CD14-positive monocyte (primary cell): ENCODE data around the gene CLEC18B. TPM values are rescaled to one million over a fixed set of nuclear protein-coding genes. Genes with fewer than 3 reads are reported as not detected.
"Not testable (repeated sequence)": the region's sequence is repeated elsewhere in the genome, so short reads cannot be mapped to it uniquely, and the experiment has no call there.

ENCODE experiments used
- DNase-seq, 3 donors: peaks; one replicate each; pipeline ENCODE4 v3.0.0-alpha.2; 2011 to 2022
- H2AFZ ChIP-seq: 2 replicates; pipeline ENCODE4 v1.6.0; 2012; ENCODE audit warnings: mild to moderate bottlenecking, low read depth, low read length, inconsistent platforms; ENCODE audit not compliant: insufficient read depth, poor library complexity, severe bottlenecking
- H3K27ac ChIP-seq, 2 donors: 1 replicate in 1 of 2; 2 replicates in 1 of 2; pipeline ENCODE4 v1.5.1; 2012 to 2013; ENCODE audit warnings: low read length in 2 of 2, control low read depth in 1 of 2, inconsistent platforms in 1 of 2, low read depth in 1 of 2, mild to moderate bottlenecking in 1 of 2
- H3K27me3 ChIP-seq, 2 donors: one replicate each; pipeline versions ENCODE4 v1.6.0 to v1.6.1; 2011 to 2013; ENCODE audit warnings: low read length in 2 of 2; ENCODE audit not compliant: control insufficient read depth in 2 of 2, insufficient read depth in 2 of 2
- H3K36me3 ChIP-seq, 2 donors: replicated peaks in 1 of 2; 1 replicate in 1 of 2; 2 replicates in 1 of 2; pipeline versions ENCODE4 v1.5.1 to v1.6.1; 2012 to 2013; ENCODE audit warnings: low read length in 2 of 2, control low read depth in 1 of 2, inconsistent platforms in 1 of 2, mild to moderate bottlenecking in 1 of 2; ENCODE audit not compliant: insufficient read depth in 2 of 2, control insufficient read depth in 1 of 2
- H3K4me1 ChIP-seq, 2 donors: 1 replicate in 1 of 2; 2 replicates in 1 of 2; pipeline versions ENCODE4 v1.5.1 to v1.6.1; 2012 to 2013; ENCODE audit warnings: low read length in 2 of 2, control low read depth in 1 of 2, inconsistent platforms in 1 of 2, mild to moderate bottlenecking in 1 of 2, moderate library complexity in 1 of 2; ENCODE audit not compliant: insufficient read depth in 2 of 2, control insufficient read depth in 1 of 2
- H3K4me2 ChIP-seq: replicated peaks from 2 replicates; pipeline ENCODE3; 2012; ENCODE audit warnings: low read length, moderate library complexity, mild to moderate bottlenecking; ENCODE audit not compliant: poor library complexity, severe bottlenecking; ENCODE audit errors: extremely low read depth
- H3K4me3 ChIP-seq, 3 experiments: fragments of 200-600 bp in 1 of 3; sonication (generic) in 1 of 3; replicated peaks in 1 of 3; 1 replicate in 2 of 3; 2 replicates in 1 of 3; pipeline ENCODE4 v1.5.1; 2011 to 2013; ENCODE audit warnings: low read length in 3 of 3, mild to moderate bottlenecking in 3 of 3, control low read depth in 2 of 3, low read depth in 2 of 3, inconsistent platforms in 1 of 3, moderate library complexity in 1 of 3
- H3K79me2 ChIP-seq: 2 replicates; pipeline ENCODE4 v1.6.0; 2012; ENCODE audit warnings: mild to moderate bottlenecking, control low read depth, inconsistent platforms, low read length, moderate library complexity; ENCODE audit not compliant: insufficient read depth
- H3K9ac ChIP-seq: 2 replicates; pipeline ENCODE4 v1.6.0; 2017; ENCODE audit warnings: low read length, mild to moderate bottlenecking; ENCODE audit not compliant: insufficient read depth, poor library complexity, severe bottlenecking
- H3K9me3 ChIP-seq, 2 donors: replicated peaks in 1 of 2; 1 replicate in 1 of 2; 2 replicates in 1 of 2; pipeline versions ENCODE4 v1.5.1 to v1.6.1; 2012 to 2013; ENCODE audit warnings: low read length in 2 of 2, control low read depth in 1 of 2; ENCODE audit not compliant: control insufficient read depth in 1 of 2, insufficient read depth in 1 of 2
- H4K20me1 ChIP-seq: 2 replicates; pipeline ENCODE4 v1.6.0; 2012; ENCODE audit warnings: mild to moderate bottlenecking, low read length, control low read depth, moderate library complexity; ENCODE audit not compliant: insufficient read depth
- H3K27ac Mint-ChIP-seq, 7 donors: one replicate each; pipeline ENCODE4 v1.8.0; 2020; ENCODE audit warnings: mild to moderate bottlenecking in 7 of 7, mixed read lengths in 7 of 7, moderate library complexity in 6 of 7, inconsistent platforms in 2 of 7
- H3K27me3 Mint-ChIP-seq, 3 donors: one replicate each; pipeline ENCODE4 v1.8.0; 2021 to 2022; ENCODE audit warnings: low read depth in 3 of 3, mild to moderate bottlenecking in 3 of 3, mixed read lengths in 3 of 3, moderate library complexity in 3 of 3, inconsistent platforms in 1 of 3
- H3K36me3 Mint-ChIP-seq, 2 donors: one replicate each; pipeline ENCODE4 v1.8.0; 2020; ENCODE audit warnings: mixed read lengths in 2 of 2, inconsistent platforms in 1 of 2, mild to moderate bottlenecking in 1 of 2
- H3K4me1 Mint-ChIP-seq: one replicate; pipeline ENCODE4 v1.8.0; 2020; ENCODE audit warnings: mild to moderate bottlenecking, mixed read lengths
- H3K4me3 Mint-ChIP-seq, 2 donors: one replicate each; pipeline ENCODE4 v1.8.0; 2020; ENCODE audit warnings: mild to moderate bottlenecking in 2 of 2, mixed read lengths in 2 of 2, moderate library complexity in 1 of 2
- H3K9me3 Mint-ChIP-seq, 7 donors: one replicate each; pipeline ENCODE4 v1.8.0; 2020 to 2022; ENCODE audit warnings: mixed read lengths in 7 of 7, mild to moderate bottlenecking in 6 of 7, moderate library complexity in 6 of 7, inconsistent platforms in 2 of 7
- CTCF ChIP-seq: fragments of 200-600 bp; IDR thresholded peaks from one replicate; pipeline ENCODE4 v1.8.0; 2022; ENCODE audit warnings: antibody characterized with exemption, mild to moderate bottlenecking
- WGBS: methylation state at CpG from one replicate; pipeline ENCODE4 v1.1.5; 2013; ENCODE audit warnings: missing lambda C conversion rate; ENCODE audit not compliant: insufficient coverage; 5-methylcytosine and 5-hydroxymethylcytosine counted together
- intact Hi-C, 2 donors: fragments of 100-400 bp; cut with micrococcal nuclease; formaldehyde crosslinking; loops; one replicate each; pipeline versions ENCODE4 v1.15.0 to v1.15.1; 2023
- polyA plus RNA-seq, 3 donors: library from polyadenylated mRNA; depleted of rRNA in 1 of 3; unstranded in 2 of 3; stranded (reverse) in 1 of 3; fragments of 300-500 nt in 2 of 3; fragments of >200 nt in 1 of 3; fragmentation: Illumina TruSeq in 2 of 3; gene quantifications; 1 replicate in 2 of 3; 2 replicates in 1 of 3; pipeline ENCODE4 v1.2.3, GENCODE V29; 2012 to 2021

The CLEC18B gene
- polyA plus RNA-seq, 3 donors = 1.5 TPM; not detected in 2

GRCh38 chr16:74372953-74373846 is 48.1 kb downstream of the CLEC18B start:
- Histone ChIP-seq H2AFZ (no peak overlapping the region), H4K20me1 (no peaks in the 10 kb centered on the region), H3K4me2 (no peak overlapping the region), H3K9ac (no peak overlapping the region), H3K79me2 (no peaks in the 10 kb centered on the region), H3K9me3 (no peaks in the 10 kb centered on the region), H3K27ac (no peak overlapping the region), H3K4me1 (no peaks in the 10 kb centered on the region), H3K27me3 (no peaks in the 10 kb centered on the region), H3K36me3 (no peaks in the 10 kb centered on the region), H3K4me3 (no peak overlapping the region)
- H3K27me3 Mint-ChIP-seq = peaks cover 0 to 1% (median 0%) of the 10 kb centered on the region in 3 donors
- 94% methylated on average over 7 of the region's 10 CpGs for WGBS
- H3K27ac Mint-ChIP-seq = peak overlapping the region in 2 of 7 donors; percentile 5 to 46
- DNase-seq = peak in 1 of 3 donors; percentile 4
- no peak overlapping the region for H3K4me3 Mint-ChIP-seq
- intact Hi-C loops = no loop called here
- H3K4me1 Mint-ChIP-seq = peaks cover 13% of the 10 kb centered on the region
- TF ChIP-seq CTCF = no peak
- H3K9me3 Mint-ChIP-seq = no peaks in the 10 kb centered on the region
- no peaks in the 10 kb centered on the region for H3K36me3 Mint-ChIP-seq

GRCh38 chr16:74372369-74372768 is 48.9 kb downstream of the CLEC18B start:
- peak in 1 of 3 donors; percentile 13 for DNase-seq
- H3K27ac ChIP-seq = no peak overlapping the region
- H3K36me3 Mint-ChIP-seq = no peaks in the 10 kb centered on the region
- no CpG with 5 or more reads among the region's 5 CpGs for WGBS
- peaks cover under 1 to 1% of the 10 kb centered on the region in 2 donors for H3K4me1 ChIP-seq
- H3K4me2 ChIP-seq = no peak overlapping the region
- peak overlapping the region in 1 of 7 donors; percentile 2 for H3K27ac Mint-ChIP-seq
- no peak for TF ChIP-seq CTCF
- no peaks in the 10 kb centered on the region for H3K27me3 ChIP-seq
- H3K79me2 ChIP-seq = peaks cover 4% of the 10 kb centered on the region
- H3K4me3 Mint-ChIP-seq = no peak overlapping the region
- H2AFZ ChIP-seq = peak overlapping the region; percentile 59
- H3K4me3 ChIP-seq = no peak overlapping the region
- no peaks in the 10 kb centered on the region for H3K36me3 ChIP-seq
- H3K4me1 Mint-ChIP-seq = peaks cover 15% of the 10 kb centered on the region
- H3K9me3 ChIP-seq = no peaks in the 10 kb centered on the region
- no peaks in the 10 kb centered on the region for H3K9me3 Mint-ChIP-seq
- peaks cover 0 to 2% (median 0%) of the 10 kb centered on the region in 3 donors for H3K27me3 Mint-ChIP-seq
- H3K9ac ChIP-seq = no peak overlapping the region
- no peaks in the 10 kb centered on the region for H4K20me1 ChIP-seq
- intact Hi-C loops = no loop called here

- not testable (repeated sequence) for H3K4me3 Mint-ChIP-seq
- peaks cover 25% of the 10 kb centered on the region for H3K4me1 Mint-ChIP-seq
These were observed 50.7 kb downstream of the CLEC18B start for GRCh38 chr16:74370338-74371135.

More at GRCh38 chr16:74370338-74371135, 50.7 kb downstream of the CLEC18B start:
- H4K20me1 ChIP-seq, H3K36me3 Mint-ChIP-seq, intact Hi-C loops, H3K36me3 ChIP-seq, H3K9me3 Mint-ChIP-seq, H3K4me2 ChIP-seq, H3K9ac ChIP-seq, H3K27ac ChIP-seq, DNase-seq, H3K27me3 ChIP-seq, H3K4me1 ChIP-seq, H3K27me3 Mint-ChIP-seq, H3K4me3 ChIP-seq, H2AFZ ChIP-seq, H3K9me3 ChIP-seq: not testable (repeated sequence)
- WGBS = 100% methylated on average over 4 of the region's 20 CpGs
- peak overlapping the region in 2 of 7 donors; percentile 7 to 27 for H3K27ac Mint-ChIP-seq
- peaks cover 21% of the 10 kb centered on the region for H3K79me2 ChIP-seq
